Muscle of leg (tissue), 11 donors: ENCODE data around the gene AHSP. TPM values are rescaled to one million over a fixed set of nuclear protein-coding genes. Genes with fewer than 3 reads are reported as not detected.
"Not testable (repeated sequence)": the region's sequence is repeated elsewhere in the genome, so short reads cannot be mapped to it uniquely, and the experiment has no call there.

Experiments used
- DNase-seq: peaks from one replicate; pipeline ENCODE4 v3.0.0; 2013
- H3K27ac ChIP-seq: one replicate; pipeline ENCODE4 v1.5.1; 2013; ENCODE audit warnings: mild to moderate bottlenecking, low read length, control low read depth
- H3K27me3 ChIP-seq: one replicate; pipeline ENCODE4 v1.6.1; 2013; ENCODE audit warnings: low read length; ENCODE audit not compliant: control insufficient read depth, insufficient read depth
- H3K36me3 ChIP-seq: one replicate; pipeline ENCODE4 v1.6.1; 2013; ENCODE audit warnings: low read length; ENCODE audit not compliant: control insufficient read depth, insufficient read depth
- H3K4me1 ChIP-seq: one replicate; pipeline ENCODE4 v1.6.1; 2013; ENCODE audit warnings: low read length; ENCODE audit not compliant: control insufficient read depth, insufficient read depth
- H3K4me3 ChIP-seq: one replicate; pipeline ENCODE4 v1.5.1; 2013; ENCODE audit warnings: low read length, control low read depth
- H3K9me3 ChIP-seq: replicated peaks from 2 replicates; pipeline ENCODE4 v1.6.1; 2013; ENCODE audit warnings: low read depth, low read length; ENCODE audit not compliant: control insufficient read depth
- WGBS: methylation state at CpG from one replicate; pipeline ENCODE4 v1.1.5; 2013; ENCODE audit warnings: missing lambda C conversion rate; ENCODE audit not compliant: insufficient coverage; 5-methylcytosine and 5-hydroxymethylcytosine counted together
- polyA plus RNA-seq, 8 donors: library from polyadenylated mRNA; unstranded; fragments of 120-200 nt; gene quantifications; one replicate each; pipeline versions ENCODE4 v1.2.1 to v1.2.3, GENCODE V29; 2013; ENCODE audit warnings: inconsistent platforms in 1 of 8, low replicate concordance in 1 of 8; ENCODE audit not compliant: insufficient read length in 8 of 8, insufficient read depth in 1 of 8
- total RNA-seq: library from RNA; stranded (reverse); fragments of 120-200 nt; gene quantifications from one replicate; pipeline ENCODE4 v1.2.4, GENCODE V29; 2013

AHSP gene
- total and polyA plus RNA-seq, 9 donors, result 6.7 to 22.8 (median 18.1) TPM

GRCh38 chr16:31498493-31498892, 29.2 kb upstream of the AHSP start:
- Histone ChIP-seq H3K36me3 (peaks cover 71% of the 10 kb centered on the region), H3K27ac (no peak overlapping the region), H3K4me3 (no peak overlapping the region), H3K9me3 (no peaks in the 10 kb centered on the region), H3K4me1 (no peaks in the 10 kb centered on the region), H3K27me3 (no peaks in the 10 kb centered on the region)
- no peak for DNase-seq
- WGBS, result 99% methylated on average over 7 of the region's 8 CpGs

- H3K27ac ChIP-seq, result no peak overlapping the region
- no peak for DNase-seq
- whole genome bisulfite sequencing, result 93% methylated on average over 7 of the region's 8 CpGs
- peaks cover 65% of the 10 kb centered on the region for H3K36me3 ChIP-seq
- H3K27me3 ChIP-seq, result no peaks in the 10 kb centered on the region
- no peak overlapping the region for H3K4me3 ChIP-seq
- no peaks in the 10 kb centered on the region for H3K9me3 ChIP-seq
- H3K4me1 ChIP-seq, result no peaks in the 10 kb centered on the region
Measured at GRCh38 chr16:31499928-31500327, 27.8 kb upstream of the AHSP start.

DNA sequence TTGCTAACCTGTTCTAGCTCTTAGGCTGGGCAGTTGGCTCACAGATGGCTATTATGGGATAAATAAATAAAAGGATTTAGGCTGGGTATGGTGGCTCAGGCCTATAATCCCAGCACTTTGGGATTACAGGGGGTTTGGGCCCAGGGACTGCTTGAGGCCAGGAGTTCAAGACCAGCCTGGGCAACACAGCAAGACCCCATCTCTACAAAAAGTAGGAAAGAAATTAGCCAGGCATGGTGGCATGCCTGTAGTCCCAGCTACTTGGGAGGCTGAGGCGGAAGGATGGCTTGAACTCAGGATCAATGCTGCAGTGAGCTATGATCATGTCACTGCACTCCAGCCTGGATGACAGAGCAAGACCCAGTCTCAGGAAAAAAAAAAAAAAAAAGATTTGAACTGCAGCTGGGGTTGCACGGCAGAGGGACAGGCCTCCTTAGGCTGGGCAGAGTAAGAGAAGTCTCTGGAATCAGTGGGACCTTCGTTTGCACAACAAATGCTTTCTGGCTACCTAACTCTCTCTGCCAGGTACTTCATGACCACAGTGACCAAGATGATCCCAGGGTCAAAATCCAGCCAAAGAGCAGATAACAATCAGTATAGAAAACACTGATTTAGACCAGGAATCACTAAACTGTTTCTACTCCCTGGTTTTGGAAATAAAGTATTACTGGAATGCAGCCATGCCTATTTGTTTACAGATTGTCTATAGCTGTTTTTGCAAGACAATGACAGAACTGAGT, 26.3 kb upstream of the AHSP start:
- H3K27ac ChIP-seq, result no peak overlapping the region
- no peaks in the 10 kb centered on the region for H3K27me3 ChIP-seq
- no peak for DNase-seq
- H3K36me3 ChIP-seq, result peaks cover 61% of the 10 kb centered on the region
- no peaks in the 10 kb centered on the region for H3K9me3 ChIP-seq
- no peaks in the 10 kb centered on the region for H3K4me1 ChIP-seq
- H3K4me3 ChIP-seq, result no peak overlapping the region
- WGBS, result 100% methylated on average over 1 of the region's 3 CpGs

GRCh38 chr16:31501966-31502348, 25.7 kb upstream of the AHSP start:
- Histone ChIP-seq H3K27me3 (no peaks in the 10 kb centered on the region), H3K27ac (no peak overlapping the region), H3K4me1 (peaks cover 5% of the 10 kb centered on the region), H3K4me3 (no peak overlapping the region), H3K9me3 (no peaks in the 10 kb centered on the region), H3K36me3 (peaks cover 55% of the 10 kb centered on the region)
- DNase-seq, result no peak
- WGBS, result no CpG with 5 or more reads among the region's 4 CpGs

DNA sequence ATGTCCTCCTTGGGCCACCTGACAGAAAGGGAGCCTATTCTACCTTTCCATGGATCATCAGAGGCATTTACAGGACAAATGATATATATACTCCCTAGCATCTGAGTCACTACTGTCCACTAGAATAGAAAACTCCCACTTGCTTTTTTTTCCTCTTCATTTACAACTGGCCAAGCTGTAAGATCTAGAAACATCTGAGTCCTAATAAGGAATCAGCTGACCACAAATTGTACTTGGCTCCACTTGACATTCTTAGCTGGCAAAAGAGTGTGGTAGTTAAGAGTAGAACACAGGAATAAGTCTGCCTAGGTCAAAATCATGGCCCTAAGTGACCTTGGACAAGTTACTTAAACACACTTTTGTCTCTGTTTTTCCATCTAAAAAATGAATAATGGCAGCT, 24.7 kb upstream of the AHSP start:
- Histone ChIP-seq H3K4me3 (no peak overlapping the region), H3K27ac (no peak overlapping the region), H3K9me3 (no peaks in the 10 kb centered on the region), H3K27me3 (no peaks in the 10 kb centered on the region), H3K4me1 (peaks cover 12% of the 10 kb centered on the region), H3K36me3 (peaks cover 45% of the 10 kb centered on the region)
- no peak for DNase-seq

DNA sequence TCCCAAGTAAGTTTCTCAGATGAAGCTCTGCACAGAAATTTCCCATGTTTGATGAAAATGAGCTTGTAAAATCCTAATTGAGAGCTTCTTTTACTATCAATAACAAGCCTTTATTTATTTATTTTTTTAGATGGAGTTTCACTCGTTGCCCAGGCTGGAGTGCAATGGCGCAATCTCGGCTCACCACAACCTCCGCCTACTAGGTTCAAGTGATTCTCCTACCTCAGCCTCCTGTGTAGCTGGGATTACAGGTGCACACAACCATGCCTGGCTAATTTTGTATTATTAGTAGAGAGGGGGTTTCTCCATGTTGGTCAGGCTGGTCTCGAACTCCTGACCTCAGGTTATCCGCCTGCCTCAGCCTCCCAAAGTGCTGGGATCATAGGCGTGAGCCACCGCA, 24.1 kb upstream of the AHSP start:
- not testable (repeated sequence) for H3K9me3 ChIP-seq, DNase-seq, H3K27me3 ChIP-seq, H3K27ac ChIP-seq, H3K4me3 ChIP-seq
- peaks cover 12% of the 10 kb centered on the region for H3K4me1 ChIP-seq
- H3K36me3 ChIP-seq, result peaks cover 39% of the 10 kb centered on the region
- 95% methylated on average over 4 of the region's 8 CpGs for WGBS

GRCh38 chr16:31504159-31504558, 23.5 kb upstream of the AHSP start:
- H3K4me3 ChIP-seq, result no peak overlapping the region
- no peaks in the 10 kb centered on the region for H3K27me3 ChIP-seq
- no peaks in the 10 kb centered on the region for H3K9me3 ChIP-seq
- no peak overlapping the region for H3K27ac ChIP-seq
- H3K36me3 ChIP-seq, result peaks cover 33% of the 10 kb centered on the region
- WGBS, result 77% methylated on average over 6 of the region's 8 CpGs
- H3K4me1 ChIP-seq, result peaks cover 16% of the 10 kb centered on the region
- DNase-seq, result no peak

GRCh38 chr16:31505483-31505882, 22.2 kb upstream of the AHSP start:
- Histone ChIP-seq H3K27ac (no peak overlapping the region), H3K36me3 (peaks cover 20% of the 10 kb centered on the region), H3K9me3 (no peaks in the 10 kb centered on the region), H3K4me3 (no peak overlapping the region), H3K4me1 (peaks cover 17% of the 10 kb centered on the region), H3K27me3 (no peaks in the 10 kb centered on the region)
- no peak for DNase-seq
- WGBS, result no CpG with 5 or more reads among the region's 4 CpGs

DNA sequence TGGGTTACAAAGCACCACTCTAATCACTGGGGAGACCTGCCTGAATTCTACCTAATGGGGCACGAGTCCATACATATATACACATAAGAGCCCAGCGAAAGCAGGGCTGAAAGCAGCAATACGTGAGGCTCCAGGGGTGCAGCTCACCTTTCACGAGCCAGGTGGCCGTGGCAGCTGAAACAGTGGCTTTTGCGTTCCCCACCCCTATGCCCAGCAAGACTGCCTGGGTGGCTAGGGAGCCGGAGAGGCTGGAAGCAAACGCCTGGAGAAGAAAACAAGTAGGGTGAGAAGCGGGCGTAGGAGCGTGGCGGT, 20.1 kb upstream of the AHSP start:
- peaks cover 17% of the 10 kb centered on the region for H3K4me1 ChIP-seq
- peak overlapping the region; percentile 99 for H3K4me3 ChIP-seq
- no peaks in the 10 kb centered on the region for H3K27me3 ChIP-seq
- DNase-seq, result no peak
- no peaks in the 10 kb centered on the region for H3K9me3 ChIP-seq
- WGBS, result 2% methylated on average over 7 of the region's 12 CpGs
- peaks cover 17% of the 10 kb centered on the region for H3K36me3 ChIP-seq
- H3K27ac ChIP-seq, result peak overlapping the region; percentile 93

- H3K4me1 ChIP-seq, result peaks cover 17% of the 10 kb centered on the region
- peak within 1 kb of the TSS; percentile 99 for H3K4me3 ChIP-seq
- peak; percentile 97 for DNase-seq
- H3K9me3 ChIP-seq, result no peaks in the 10 kb centered on the region
- no peaks in the 10 kb centered on the region for H3K27me3 ChIP-seq
- peak within 1 kb of the TSS; percentile 93 for H3K27ac ChIP-seq
- peaks cover 17% of the 10 kb centered on the region for H3K36me3 ChIP-seq
- under 1% methylated on average over 65 of the region's 65 CpGs for WGBS
Measured at GRCh38 chr16:31507929-31508705, 19.6 kb upstream of the AHSP start, which contains the start of gene RUSF1. TSS of gene RUSF1 (minus strand) at chr16:31508391. CDS start at chr16:31508373, 18 bp downstream.
